Transverse colon (tissue), 4 donors: ENCODE data around the gene CDON. TPM values are rescaled to one million over a fixed set of nuclear protein-coding genes. Genes with fewer than 3 reads are reported as not detected.

ENCODE experiments used
- DNase-seq: peaks from one replicate; pipeline ENCODE4 v3.0.0-alpha.2; 2019
- H3K27ac ChIP-seq, 4 donors: fragments of 200-600 bp; sonication (generic); 2 replicates each; pipeline ENCODE4 v1.5.1; 2016 to 2018; ENCODE audit warnings: inconsistent platforms in 4 of 4
- H3K27me3 ChIP-seq: fragments of 200-600 bp; sonication (generic); 2 replicates; pipeline ENCODE4 v1.5.1; 2017; ENCODE audit warnings: inconsistent platforms
- H3K36me3 ChIP-seq, 4 donors: fragments of 200-600 bp; sonication (generic); 2 replicates each; pipeline ENCODE4 v1.5.1; 2017 to 2019; ENCODE audit warnings: inconsistent platforms in 4 of 4
- H3K4me1 ChIP-seq, 4 donors: fragments of 200-600 bp; sonication (generic); 2 replicates each; pipeline ENCODE4 v1.5.1; 2017 to 2020; ENCODE audit warnings: inconsistent platforms in 4 of 4
- H3K4me3 ChIP-seq, 4 donors: fragments of 200-600 bp; sonication (generic); 1 replicate in 1 of 4; 2 replicates in 3 of 4; pipeline versions ENCODE4 v1.5.1 to v1.6.1; 2017 to 2019; ENCODE audit warnings: inconsistent platforms in 4 of 4
- H3K9me3 ChIP-seq, 2 donors: fragments of 200-600 bp; sonication (generic); 2 replicates each; pipeline ENCODE4 v1.5.1; 2017 to 2019; ENCODE audit warnings: inconsistent platforms in 2 of 2
- CTCF ChIP-seq, 5 experiments: fragments of 200-600 bp in 3 of 5; fragments of 450-650 bp in 2 of 5; sonication (generic) in 3 of 5; IDR thresholded peaks; 1 replicate in 2 of 5; 2 replicates in 3 of 5; pipeline ENCODE4 v1.5.1; 2016 to 2017; ENCODE audit warnings: antibody characterized with exemption in 5 of 5, inconsistent platforms in 3 of 5, mild to moderate bottlenecking in 2 of 5, moderate library complexity in 1 of 5
- EP300 ChIP-seq: sonication (generic); formaldehyde crosslinking; IDR thresholded peaks from one replicate; pipeline ENCODE4 v1.6.1; 2017; ENCODE audit warnings: antibody characterized with exemption, low read depth
- POLR2A ChIP-seq: fragments of 450-650 bp; IDR thresholded peaks from one replicate; pipeline ENCODE4 v1.6.1; 2016; ENCODE audit warnings: antibody characterized with exemption, mild to moderate bottlenecking, moderate library complexity
- POLR2AphosphoS5 ChIP-seq, 3 donors: sonication (generic); formaldehyde crosslinking; IDR thresholded peaks; one replicate each; pipeline ENCODE4 v1.6.1; 2016; ENCODE audit warnings: antibody characterized with exemption in 3 of 3
- WGBS, 2 donors: methylation state at CpG; one replicate each; pipeline ENCODE4 v1.1.5; 2018; ENCODE audit warnings: low coverage in 1 of 2; 5-methylcytosine and 5-hydroxymethylcytosine counted together
- in situ Hi-C, 4 donors: fragments of 200-750 bp; cut with MboI; loops; one replicate each; pipeline versions ENCODE4 v1.15.0 to v1.15.1; 2017; ENCODE audit warnings: low sequenced_read_pairs in 3 of 4, low pct_ligation_motif_present in 1 of 4, low pct_unique_long_range_greater_than_20kb in 1 of 4
- intact Hi-C: fragments of 100-400 bp; cut with DNase I; formaldehyde crosslinking; loops from one replicate; pipeline ENCODE4 v1.15.1; 2023; ENCODE audit warnings: low total_unique reads
- total RNA-seq, 4 donors: library from RNA; depleted of rRNA; stranded (reverse); fragments of >200 nt; gene quantifications; one replicate each; pipeline ENCODE4 v1.1.0, GENCODE V29; 2016

The CDON gene
- total RNA-seq, 4 donors from 2014 or later = 7.6 to 31.0 (median 9.9) TPM

GRCh38 chr11:125978778-125979407, 83.8 kb downstream of the CDON start:
- no peak overlapping the region for H3K4me3 ChIP-seq
- DNase-seq = no peak
- TF ChIP-seq CTCF (IDR thresholded peaks at IDR 0.05) (no peak), POLR2AphosphoS5 (IDR thresholded peaks at IDR 0.05) (no peak), EP300 (no peak), POLR2A (no peak)
- in situ Hi-C loops (no loop called here), intact Hi-C loops (no loop called here)
- no peaks in the 10 kb centered on the region for H3K4me1 ChIP-seq
- H3K9me3 ChIP-seq = no peaks in the 10 kb centered on the region
- no peaks in the 10 kb centered on the region for H3K27me3 ChIP-seq
- no peak overlapping the region for H3K27ac ChIP-seq
- WGBS, 2 donors = 82% methylated on average over 3 of the region's 3 CpGs
- no peaks in the 10 kb centered on the region for H3K36me3 ChIP-seq

- no peaks in the 10 kb centered on the region for H3K4me1 ChIP-seq
- H3K27me3 ChIP-seq = no peaks in the 10 kb centered on the region
- no peak overlapping the region for H3K27ac ChIP-seq
- H3K36me3 ChIP-seq = no peaks in the 10 kb centered on the region
- no peak for DNase-seq
- TF ChIP-seq POLR2AphosphoS5 (IDR thresholded peaks at IDR 0.05) (no peak), EP300 (no peak), CTCF (IDR thresholded peaks at IDR 0.05) (no peak), POLR2A (no peak)
- H3K4me3 ChIP-seq = no peak overlapping the region
- in situ Hi-C loops = no loop called here
- no peaks in the 10 kb centered on the region for H3K9me3 ChIP-seq
- 53 to 72% methylated on average over 6 of the region's 6 CpGs for WGBS, 2 donors
- intact Hi-C loops = no loop called here
These were observed 84.4 kb downstream of the CDON start for GRCh38 chr11:125978181-125978716.

GRCh38 chr11:125977333-125977732, 85.3 kb downstream of the CDON start:
- TF ChIP-seq POLR2A (no peak), POLR2AphosphoS5 (IDR thresholded peaks at IDR 0.05) (no peak), EP300 (no peak), CTCF (IDR thresholded peaks at IDR 0.05) (no peak)
- Histone ChIP-seq H3K4me3 (no peak overlapping the region), H3K9me3 (no peaks in the 10 kb centered on the region), H3K36me3 (no peaks in the 10 kb centered on the region), H3K27me3 (no peaks in the 10 kb centered on the region), H3K27ac (no peak overlapping the region), H3K4me1 (no peaks in the 10 kb centered on the region)
- DNase-seq = no peak
- intact Hi-C loops (no loop called here), in situ Hi-C loops (no loop called here)
- 81 to 85% methylated on average over 3 of the region's 3 CpGs for WGBS, 2 donors

GRCh38 chr11:125976156-125976555, 86.5 kb downstream of the CDON start:
- in situ Hi-C loops = no loop called here
- H3K36me3 ChIP-seq = no peaks in the 10 kb centered on the region

More at GRCh38 chr11:125976156-125976555, 86.5 kb downstream of the CDON start:
- TF ChIP-seq POLR2AphosphoS5 (IDR thresholded peaks at IDR 0.05) (no peak), EP300 (no peak), POLR2A (no peak), CTCF (IDR thresholded peaks at IDR 0.05) (no peak)
- Histone ChIP-seq H3K27ac (no peak overlapping the region), H3K9me3 (no peaks in the 10 kb centered on the region), H3K4me3 (no peak overlapping the region), H3K4me1 (no peaks in the 10 kb centered on the region), H3K27me3 (no peaks in the 10 kb centered on the region)
- DNase-seq = no peak
- intact Hi-C loops = no loop called here
